T-cell (primary cell): ENCODE results near the gene ERCC1. TPM values are rescaled to one million over a fixed set of nuclear protein-coding genes. Genes with fewer than 3 reads are reported as not detected.

ENCODE experiments used
- ATAC-seq, 4 experiments: fragments of 200-7000 bp in 3 of 4; fragments of 150-1000 bp in 1 of 4; cut with Tn5 transposase; replicated peaks in 1 of 4; 1 replicate in 3 of 4; 2 replicates in 1 of 4; pipeline ENCODE4 v1.10.0; 2021; ENCODE audit warnings: moderate library complexity in 3 of 4, mild to moderate bottlenecking in 2 of 4, moderate number of reproducible peaks in 1 of 4
- CTCF ChIA-PET, 2 donors: fragments of 300-600 bp; sonication (Branson Sonifier 250); formaldehyde crosslinking; loops; one replicate each; lab custom pipeline; 2022; ENCODE audit warnings: antibody characterized with exemption in 2 of 2; lab: Charles Lee
- POLR2A ChIA-PET, 2 donors: fragments of 300-600 bp; sonication (Branson Sonifier 250); formaldehyde crosslinking; loops; one replicate each; lab custom pipeline; 2022; ENCODE audit warnings: antibody characterized with exemption in 2 of 2; lab: Charles Lee
- DNase-seq, 35 experiments: peaks; one replicate each; pipeline versions ENCODE4 v3.0.0 to v3.0.0-alpha.2; 2013 to 2023
- H3K27ac ChIP-seq: one replicate; pipeline ENCODE4 v1.5.1; 2013; ENCODE audit warnings: low read length
- H3K27me3 ChIP-seq, 2 experiments: replicated peaks in 1 of 2; 1 replicate in 1 of 2; 2 replicates in 1 of 2; pipeline versions ENCODE4 v1.6.1 to v1.7.0; 2013; ENCODE audit warnings: low read length in 1 of 2, mixed read lengths in 1 of 2; ENCODE audit not compliant: control insufficient read depth in 2 of 2, insufficient read depth in 2 of 2; ENCODE audit errors: extremely low read depth in 1 of 2
- H3K36me3 ChIP-seq, 2 donors: 1 replicate in 1 of 2; 2 replicates in 1 of 2; pipeline versions ENCODE4 v1.6.1 to v1.7.0; 2013; ENCODE audit warnings: low read length in 1 of 2; ENCODE audit not compliant: control insufficient read depth in 2 of 2, insufficient read depth in 1 of 2; ENCODE audit errors: extremely low read depth in 1 of 2
- H3K4me1 ChIP-seq, 2 experiments: 1 replicate in 1 of 2; 2 replicates in 1 of 2; pipeline versions ENCODE4 v1.6.1 to v1.7.0; 2013; ENCODE audit warnings: low read length in 2 of 2, mixed read lengths in 1 of 2; ENCODE audit not compliant: insufficient read depth in 2 of 2, control insufficient read depth in 1 of 2; ENCODE audit errors: extremely low read depth in 1 of 2
- H3K4me3 ChIP-seq, 2 donors: 1 replicate in 1 of 2; 2 replicates in 1 of 2; pipeline versions ENCODE4 v1.5.1 to v1.7.0; 2013; ENCODE audit warnings: mild to moderate bottlenecking in 2 of 2, low read length in 1 of 2, moderate library complexity in 1 of 2; ENCODE audit not compliant: control insufficient read depth in 1 of 2; ENCODE audit errors: extremely low read depth in 1 of 2
- H3K9me3 ChIP-seq: 2 replicates; pipeline ENCODE4 v1.7.0; 2013
- H3K27ac Mint-ChIP-seq, 2 donors: one replicate each; pipeline ENCODE4 v1.8.0; 2020 to 2021; ENCODE audit warnings: mild to moderate bottlenecking in 2 of 2, mixed read lengths in 2 of 2
- H3K27me3 Mint-ChIP-seq, 2 donors: one replicate each; pipeline ENCODE4 v1.8.0; 2021 to 2022; ENCODE audit warnings: mixed read lengths in 2 of 2
- H3K36me3 Mint-ChIP-seq: one replicate; pipeline ENCODE4 v1.8.0; 2021; ENCODE audit warnings: mixed read lengths
- H3K4me1 Mint-ChIP-seq, 3 donors: one replicate each; pipeline ENCODE4 v1.8.0; 2020 to 2022; ENCODE audit warnings: mixed read lengths in 3 of 3, mild to moderate bottlenecking in 1 of 3
- H3K4me3 Mint-ChIP-seq, 3 donors: one replicate each; pipeline ENCODE4 v1.8.0; 2020 to 2022; ENCODE audit warnings: mild to moderate bottlenecking in 3 of 3, mixed read lengths in 3 of 3, moderate library complexity in 3 of 3
- H3K9me3 Mint-ChIP-seq, 3 donors: one replicate each; pipeline ENCODE4 v1.8.0; 2020 to 2022; ENCODE audit warnings: mixed read lengths in 3 of 3
- WGBS: methylation state at CpG from one replicate; pipeline ENCODE4 v1.1.5; 2013; ENCODE audit warnings: missing lambda C conversion rate; ENCODE audit not compliant: insufficient coverage; 5-methylcytosine and 5-hydroxymethylcytosine counted together
- total RNA-seq, 35 experiments: library from RNA in 6 of 35; stranded (reverse) in 6 of 35; fragments of 120-200 nt in 1 of 35; gene quantifications; one replicate each; pipeline versions ENCODE4 v1.2.1 to v1.2.4 and lab custom pipeline; 2013 to 2026

ERCC1 gene
- total RNA-seq = 10 to 100 TPM; 41.7 to 55.4 (median 51.6) TPM
- total RNA-seq (2013) = 40.1 TPM
- 23.5 to 71.8 (median 50.2) reads per million in 29 experiments for total RNA-seq (lab: John Stamatoyannopoulos, UW)

GRCh38 chr19:45423589-45424190 is at the start of gene ERCC1:
ERCC1 (minus strand) TSS chr19:45423917; CDS start chr19:45423374, 543 bp downstream.
- peaks cover 4 to 5% of the 10 kb centered on the region in 2 donors for H3K27me3 Mint-ChIP-seq
- Histone ChIP-seq H3K4me3 (peak within 1 kb of the TSS; percentile 71 to 78), H3K9me3 (no peaks in the 10 kb centered on the region), H3K4me1 (peaks cover 16 to 66% of the 10 kb centered on the region in 2 experiments), H3K27ac (peak within 1 kb of the TSS; percentile 83), H3K36me3 (peaks cover 3 to 14% of the 10 kb centered on the region in 2 donors), H3K27me3 (peaks cover 0 to 8% of the 10 kb centered on the region in 2 experiments)
- ATAC-seq (peak; percentile 63 to 84 (median 77)), DNase-seq (peak in 15 of 35 experiments; percentile 17 to 78 (median 61))
- WGBS = 1% methylated on average over 32 of the region's 37 CpGs
- peaks cover 29 to 61% (median 51%) of the 10 kb centered on the region in 3 donors for H3K4me1 Mint-ChIP-seq
- ChIA-PET POLR2A (no interaction called here), CTCF (interaction anchor here in 1 of 2 donors (1.2 kb wide), 1 partner anchor 71 kb away, joined by 3 read pairs; no protein-coding TSS in a partner anchor)
- peaks cover 9% of the 10 kb centered on the region for H3K36me3 Mint-ChIP-seq
- peak within 1 kb of the TSS; percentile 93 to 94 for H3K27ac Mint-ChIP-seq
- peak within 1 kb of the TSS; percentile 94 to 99 (median 94) for H3K4me3 Mint-ChIP-seq
- no peaks in the 10 kb centered on the region for H3K9me3 Mint-ChIP-seq

GRCh38 chr19:45473367-45473681 is 49.6 kb upstream of the ERCC1 start:
- H3K27me3 Mint-ChIP-seq = peaks cover 13 to 16% of the 10 kb centered on the region in 2 donors
- Histone ChIP-seq H3K4me3 (no peak overlapping the region), H3K36me3 (no peaks in the 10 kb centered on the region), H3K9me3 (no peaks in the 10 kb centered on the region), H3K27me3 (peaks cover 11 to 31% of the 10 kb centered on the region in 2 experiments), H3K27ac (no peak overlapping the region), H3K4me1 (peaks cover 13 to 62% of the 10 kb centered on the region in 2 experiments)
- peaks cover 51 to 60% (median 57%) of the 10 kb centered on the region in 3 donors for H3K4me1 Mint-ChIP-seq
- peak overlapping the region in 1 of 3 donors; percentile 80 for H3K4me3 Mint-ChIP-seq
- no peak for ATAC-seq
- no peak for DNase-seq
- H3K27ac Mint-ChIP-seq = no peak overlapping the region
- H3K36me3 Mint-ChIP-seq = peaks cover 34% of the 10 kb centered on the region
- WGBS = 0% methylated on average over 1 of the region's 5 CpGs
- ChIA-PET CTCF (interaction anchor here in 1 of 2 donors (0.7 kb wide), 1 partner anchor 34 kb away, joined by 11 read pairs; no protein-coding TSS in a partner anchor), POLR2A (interaction anchor here in 1 of 2 donors (1.0 to 1.6 kb wide), 2 partner anchors 28 to 34 kb away, joined by 5 to 7 read pairs; no protein-coding TSS in a partner anchor)
- no peaks in the 10 kb centered on the region for H3K9me3 Mint-ChIP-seq

- H3K4me1 ChIP-seq = peaks cover 13 to 60% of the 10 kb centered on the region in 2 experiments
- 46% methylated on average over 22 of the region's 44 CpGs for WGBS
- no peak overlapping the region for H3K4me3 ChIP-seq
- no peaks in the 10 kb centered on the region for H3K9me3 Mint-ChIP-seq
- ChIA-PET CTCF (interaction anchor here in 1 of 2 donors (0.7 kb wide), 1 partner anchor 34 kb away, joined by 11 read pairs; no protein-coding TSS in a partner anchor), POLR2A (interaction anchor here in 1 of 2 donors (0.6 to 1.6 kb wide), 3 partner anchors 27 to 136 kb away, joined by 5 to 10 read pairs (median 7); no protein-coding TSS in a partner anchor)
- H3K27me3 ChIP-seq = peaks cover 11 to 31% of the 10 kb centered on the region in 2 experiments
- no peak overlapping the region for H3K27ac Mint-ChIP-seq
- DNase-seq (peak in 3 of 35 experiments; percentile 33 to 59 (median 43)), ATAC-seq (no peak)
- no peaks in the 10 kb centered on the region for H3K36me3 ChIP-seq
- H3K27ac ChIP-seq = no peak overlapping the region
- H3K9me3 ChIP-seq = no peaks in the 10 kb centered on the region
- H3K27me3 Mint-ChIP-seq = peaks cover 13 to 16% of the 10 kb centered on the region in 2 donors
- H3K36me3 Mint-ChIP-seq = peaks cover 34% of the 10 kb centered on the region
- peak overlapping the region in 1 of 3 donors; percentile 95 for H3K4me3 Mint-ChIP-seq
- H3K4me1 Mint-ChIP-seq = peaks cover 46 to 58% (median 57%) of the 10 kb centered on the region in 3 donors
These were observed 49.0 kb upstream of the ERCC1 start for GRCh38 chr19:45472563-45473366.

- ChIA-PET POLR2A (interaction anchor here in 1 of 2 donors (1.6 kb wide), 1 partner anchor 33 kb away, joined by 7 read pairs; no protein-coding TSS in a partner anchor), CTCF (interaction anchor here in 1 of 2 donors (0.7 kb wide), 1 partner anchor 33 kb away, joined by 3 read pairs; no protein-coding TSS in a partner anchor)
- DNase-seq = no peak
- peaks cover 13 to 16% of the 10 kb centered on the region in 2 donors for H3K27me3 Mint-ChIP-seq
- no peaks in the 10 kb centered on the region for H3K36me3 ChIP-seq
- H3K27me3 ChIP-seq = peaks cover 11 to 31% of the 10 kb centered on the region in 2 experiments
- peak overlapping the region in 2 of 3 donors; percentile 60 to 95 for H3K4me3 Mint-ChIP-seq
- ATAC-seq = no peak
- 83% methylated on average over 1 of the region's 7 CpGs for WGBS
- H3K4me1 Mint-ChIP-seq = peaks cover 44 to 56% (median 54%) of the 10 kb centered on the region in 3 donors
- H3K27ac ChIP-seq = no peak overlapping the region
- H3K4me3 ChIP-seq = no peak overlapping the region
- H3K27ac Mint-ChIP-seq = no peak overlapping the region
- H3K9me3 Mint-ChIP-seq = no peaks in the 10 kb centered on the region
- peaks cover 12 to 58% of the 10 kb centered on the region in 2 experiments for H3K4me1 ChIP-seq
- H3K9me3 ChIP-seq = no peaks in the 10 kb centered on the region
- peaks cover 34% of the 10 kb centered on the region for H3K36me3 Mint-ChIP-seq
These were observed 48.3 kb upstream of the ERCC1 start for GRCh38 chr19:45471931-45472562.

- CTCF ChIA-PET = interaction anchor here in 1 of 2 donors (0.7 kb wide), 1 partner anchor 32 kb away, joined by 3 read pairs; no protein-coding TSS in a partner anchor
- H3K27ac ChIP-seq = no peak overlapping the region
- Mint-ChIP-seq H3K27me3 (peaks cover 13 to 16% of the 10 kb centered on the region in 2 donors), H3K9me3 (no peaks in the 10 kb centered on the region), H3K4me3 (peak overlapping the region in 2 of 3 donors; percentile 89 to 95), H3K36me3 (peaks cover 34% of the 10 kb centered on the region), H3K27ac (peak overlapping the region in 1 of 2 donors; percentile 52), H3K4me1 (peaks cover 42 to 51% (median 49%) of the 10 kb centered on the region in 3 donors)
- H3K4me3 ChIP-seq = no peak overlapping the region
- peaks cover 11 to 33% of the 10 kb centered on the region in 2 experiments for H3K27me3 ChIP-seq
- no peaks in the 10 kb centered on the region for H3K36me3 ChIP-seq
- peak in 1 of 35 experiments; percentile 38 for DNase-seq
- POLR2A ChIA-PET = interaction anchor here in 1 of 2 donors (0.6 kb wide), 1 partner anchor 36 kb away, joined by 3 read pairs; no protein-coding TSS in a partner anchor
- ATAC-seq = no peak
- peaks cover 12 to 58% of the 10 kb centered on the region in 2 experiments for H3K4me1 ChIP-seq
- no peaks in the 10 kb centered on the region for H3K9me3 ChIP-seq
- WGBS = 51% methylated on average over 3 of the region's 16 CpGs
These were observed 47.6 kb upstream of the ERCC1 start for GRCh38 chr19:45471111-45471930.
